Thyroid gland (tissue), 4 donors: ENCODE data around the gene CTDSPL. TPM values are rescaled to one million over a fixed set of nuclear protein-coding genes. Genes with fewer than 3 reads are reported as not detected.

Source experiments
- DNase-seq, 2 donors: peaks; one replicate each; pipeline ENCODE4 v3.0.0-alpha.2; 2019
- H3K27ac ChIP-seq, 3 donors: fragments of 200-600 bp; sonication (generic); 1 replicate in 2 of 3; 2 replicates in 1 of 3; pipeline ENCODE4 v1.5.1; 2016 to 2019; ENCODE audit warnings: mild to moderate bottlenecking in 1 of 3, moderate library complexity in 1 of 3
- H3K27me3 ChIP-seq: fragments of 200-600 bp; sonication (generic); one replicate; pipeline ENCODE4 v1.5.1; 2019
- H3K36me3 ChIP-seq, 2 donors: fragments of 200-600 bp; sonication (generic); one replicate each; pipeline ENCODE4 v1.5.1; 2016 to 2019
- H3K4me1 ChIP-seq, 2 donors: fragments of 200-600 bp; sonication (generic); one replicate each; pipeline ENCODE4 v1.5.1; 2017 to 2019
- H3K4me3 ChIP-seq, 3 donors: fragments of 200-600 bp; sonication (generic); replicated peaks in 1 of 3; 1 replicate in 2 of 3; 2 replicates in 1 of 3; pipeline ENCODE4 v1.5.1; 2016; ENCODE audit warnings: mild to moderate bottlenecking in 1 of 3
- H3K9me3 ChIP-seq: fragments of 200-600 bp; sonication (generic); one replicate; pipeline ENCODE4 v1.5.1; 2017
- CTCF ChIP-seq, 6 experiments: fragments of 200-600 bp in 3 of 6; fragments of 450-650 bp in 3 of 6; sonication (generic) in 3 of 6; IDR thresholded peaks; one replicate each; pipeline ENCODE4 v1.5.1; 2016 to 2019; ENCODE audit warnings: antibody characterized with exemption in 6 of 6, mild to moderate bottlenecking in 2 of 6, inconsistent platforms in 1 of 6, moderate library complexity in 1 of 6
- POLR2A ChIP-seq, 2 donors: fragments of 450-650 bp; IDR thresholded peaks; one replicate each; pipeline ENCODE4 v1.6.1; 2017; ENCODE audit warnings: antibody characterized with exemption in 2 of 2, mild to moderate bottlenecking in 2 of 2, moderate library complexity in 1 of 2
- WGBS, 2 donors: methylation state at CpG; one replicate each; pipeline ENCODE4 v1.1.5; 2017; 5-methylcytosine and 5-hydroxymethylcytosine counted together
- intact Hi-C: fragments of 100-400 bp; cut with DNase I; formaldehyde crosslinking; loops from one replicate; pipeline ENCODE4 v1.15.1; 2023
- total RNA-seq, 4 donors: library from RNA; depleted of rRNA; stranded (reverse); fragments of >200 nt; gene quantifications; one replicate each; pipeline ENCODE4 v1.2.3, GENCODE V29; 2016

CTDSPL gene
- total RNA-seq, 4 donors from 2014 or later, result 23.6 to 37.9 (median 29.8) TPM

GRCh38 chr3:37953226-37953625 lies 91.5 kb downstream of the CTDSPL start:
- Histone ChIP-seq H3K4me1 (no peaks in the 10 kb centered on the region), H3K36me3 (no peaks in the 10 kb centered on the region), H3K27ac (no peak overlapping the region), H3K9me3 (no peaks in the 10 kb centered on the region), H3K27me3 (no peaks in the 10 kb centered on the region), H3K4me3 (no peak overlapping the region)
- intact Hi-C loops, result no loop called here
- 96 to 97% methylated on average over 2 of the region's 2 CpGs for WGBS, 2 donors
- no peak for TF ChIP-seq CTCF (IDR thresholded peaks at IDR 0.05)
- TF ChIP-seq POLR2A (IDR thresholded peaks at IDR 0.05), result no peak
- DNase-seq, result no peak

- Histone ChIP-seq H3K27ac (no peak overlapping the region), H3K9me3 (no peaks in the 10 kb centered on the region), H3K36me3 (no peaks in the 10 kb centered on the region), H3K27me3 (no peaks in the 10 kb centered on the region), H3K4me3 (no peak overlapping the region), H3K4me1 (no peaks in the 10 kb centered on the region)
- intact Hi-C loops, result no loop called here
- 74 to 76% methylated on average over 5 of the region's 5 CpGs for WGBS, 2 donors
- TF ChIP-seq POLR2A (IDR thresholded peaks at IDR 0.05) (no peak), CTCF (IDR thresholded peaks at IDR 0.05) (no peak)
- no peak for DNase-seq
Measured at GRCh38 chr3:37953707-37954394, 92.2 kb downstream of the CTDSPL start.

GRCh38 chr3:37954881-37955280 lies 93.2 kb downstream of the CTDSPL start:
- Histone ChIP-seq H3K27ac (no peak overlapping the region), H3K36me3 (no peaks in the 10 kb centered on the region), H3K4me3 (no peak overlapping the region), H3K9me3 (no peaks in the 10 kb centered on the region), H3K27me3 (no peaks in the 10 kb centered on the region), H3K4me1 (no peaks in the 10 kb centered on the region)
- DNase-seq, result no peak
- no peak for TF ChIP-seq POLR2A (IDR thresholded peaks at IDR 0.05)
- no peak for TF ChIP-seq CTCF (IDR thresholded peaks at IDR 0.05)
- WGBS, 2 donors, result 93 to 98% methylated on average over 6 of the region's 6 CpGs
- intact Hi-C loops, result no loop called here

GRCh38 chr3:37955918-37956707 lies 94.4 kb downstream of the CTDSPL start:
- H3K27ac ChIP-seq, result peak overlapping the region in 2 of 3 donors; percentile 20 to 68
- H3K4me3 ChIP-seq, result no peak overlapping the region
- no peak for DNase-seq
- no peaks in the 10 kb centered on the region for H3K4me1 ChIP-seq
- intact Hi-C loops, result no loop called here
- 70 to 83% methylated on average over 3 of the region's 3 CpGs for WGBS, 2 donors
- TF ChIP-seq CTCF (IDR thresholded peaks at IDR 0.05), result no peak
- TF ChIP-seq POLR2A (IDR thresholded peaks at IDR 0.05), result no peak
- H3K9me3 ChIP-seq, result no peaks in the 10 kb centered on the region
- no peaks in the 10 kb centered on the region for H3K27me3 ChIP-seq
- no peaks in the 10 kb centered on the region for H3K36me3 ChIP-seq
